HPDE6-E6E7 (cell line): ENCODE results near the gene MIGA1.

Experiments
- DNase-seq: peaks from one replicate; pipeline ENCODE4 v3.0.0; 2011; ENCODE audit warnings: missing footprints; ENCODE audit errors: extremely low spot score

Gene MIGA1

GRCh38 chr1:77847621-77848080 is 68.2 kb downstream of the MIGA1 start:
- DNase-seq, result no peak

- DNase-seq, result no peak
Measured at GRCh38 chr1:77850082-77850481, 70.6 kb downstream of the MIGA1 start.

GRCh38 chr1:77857552-77857951 is 78.1 kb downstream of the MIGA1 start:
- DNase-seq, result no peak

- no peak for DNase-seq
Measured at GRCh38 chr1:77858725-77859124, 79.3 kb downstream of the MIGA1 start.

GRCh38 chr1:77859248-77859647 is 79.8 kb downstream of the MIGA1 start:
- DNase-seq, result no peak

GRCh38 chr1:77866296-77866695 is 86.8 kb downstream of the MIGA1 start:
- DNase-seq, result no peak

- no peak for DNase-seq
Measured at GRCh38 chr1:77872645-77873044, 93.2 kb downstream of the MIGA1 start.

GRCh38 chr1:77873461-77873860 is 94.0 kb downstream of the MIGA1 start:
- DNase-seq, result no peak

- DNase-seq, result peak; percentile 25
Measured at GRCh38 chr1:77874804-77875445, 95.5 kb downstream of the MIGA1 start.

GRCh38 chr1:77876884-77877283 is 97.4 kb downstream of the MIGA1 start:
- no peak for DNase-seq

GRCh38 chr1:77881061-77881460 is 101.6 kb downstream of the MIGA1 start:
- DNase-seq, result no peak

GRCh38 chr1:77882411-77882810 is 103.0 kb downstream of the MIGA1 start:
- no peak for DNase-seq

- DNase-seq, result peak; percentile 7
Measured at GRCh38 chr1:77888081-77888780, 108.8 kb downstream of the MIGA1 start, which contains the start of gene NEXN. Gene NEXN (plus strand): TSS chr1:77888624. CDS start chr1:77916107, 27,483 bp downstream.

- peak; percentile 11 for DNase-seq
Measured at GRCh38 chr1:77888781-77889642, 109.6 kb downstream of the MIGA1 start.

- peak; percentile 41 for DNase-seq
Measured at GRCh38 chr1:77889671-77890070, 110.2 kb downstream of the MIGA1 start.

- DNase-seq, result no peak
Measured at GRCh38 chr1:77891200-77891599, 111.8 kb downstream of the MIGA1 start.

GRCh38 chr1:77899647-77900320 is 120.3 kb downstream of the MIGA1 start:
- no peak for DNase-seq

GRCh38 chr1:77900687-77901293 is 121.3 kb downstream of the MIGA1 start:
- DNase-seq, result peak; percentile 20

- DNase-seq, result no peak
Measured at GRCh38 chr1:77905603-77906002, 126.2 kb downstream of the MIGA1 start.

GRCh38 chr1:77906019-77906545 is 126.6 kb downstream of the MIGA1 start:
- DNase-seq, result no peak

GRCh38 chr1:77906624-77907023 is 127.2 kb downstream of the MIGA1 start:
- no peak for DNase-seq
